NCI-H2196 (cell line): Measurements from ENCODE around the gene CFAP92.
A peak's percentile ranks its signal among the peaks of the same experiment; 100 is the strongest.

Source experiments
- DNase-seq: peaks from one replicate; lab custom pipeline; 2025; ENCODE audit not compliant: unreplicated experiment; lab: John Stamatoyannopoulos, UW

Gene CFAP92

GRCh38 chr3:129007792-129008191, 13.9 kb upstream of the CFAP92 start:
- DNase-seq = no peak

- DNase-seq = no peak
These were observed 13.0 kb upstream of the CFAP92 start for GRCh38 chr3:129006864-129007263.

DNA sequence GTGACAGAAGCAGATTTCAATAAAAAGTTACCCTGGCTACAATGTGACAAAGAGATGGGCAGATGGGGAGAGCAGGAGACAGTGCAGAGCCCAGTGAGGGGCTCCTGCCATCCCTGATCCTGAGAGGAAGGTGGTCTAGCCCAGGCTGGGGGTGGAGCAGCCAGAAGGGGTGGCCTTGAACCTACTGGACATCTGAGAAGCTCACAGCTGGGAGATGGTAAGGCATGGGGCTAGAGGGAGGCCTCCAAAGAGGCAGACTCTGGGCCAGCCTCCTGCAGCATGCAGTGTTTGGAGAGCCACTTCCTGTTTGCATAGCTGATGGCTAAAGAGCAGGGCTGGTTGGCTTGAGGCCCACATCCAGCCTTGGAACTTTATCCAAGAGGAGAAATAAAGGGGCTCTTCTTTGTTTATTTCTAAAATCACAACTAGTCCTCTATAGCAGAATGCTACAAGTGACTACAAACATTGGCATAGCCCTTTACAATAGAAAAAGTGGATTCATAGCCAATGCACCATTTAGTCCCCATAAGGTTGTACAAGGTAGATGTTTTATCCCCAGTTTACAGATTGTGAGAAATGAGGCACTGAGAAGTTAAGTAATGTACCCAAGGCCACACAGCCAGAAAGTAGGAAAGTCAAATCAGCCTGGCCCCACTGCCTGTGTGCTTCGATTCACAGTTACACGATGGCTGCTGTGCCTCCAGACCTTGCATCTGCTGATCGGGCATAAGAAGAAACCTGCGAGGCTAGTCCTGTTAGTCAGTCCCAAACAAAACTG, 11.8 kb upstream of the CFAP92 start:
- peak; percentile 77 for DNase-seq

GRCh38 chr3:129004639-129005295, 10.9 kb upstream of the CFAP92 start:
- DNase-seq = peak; percentile 27

DNA sequence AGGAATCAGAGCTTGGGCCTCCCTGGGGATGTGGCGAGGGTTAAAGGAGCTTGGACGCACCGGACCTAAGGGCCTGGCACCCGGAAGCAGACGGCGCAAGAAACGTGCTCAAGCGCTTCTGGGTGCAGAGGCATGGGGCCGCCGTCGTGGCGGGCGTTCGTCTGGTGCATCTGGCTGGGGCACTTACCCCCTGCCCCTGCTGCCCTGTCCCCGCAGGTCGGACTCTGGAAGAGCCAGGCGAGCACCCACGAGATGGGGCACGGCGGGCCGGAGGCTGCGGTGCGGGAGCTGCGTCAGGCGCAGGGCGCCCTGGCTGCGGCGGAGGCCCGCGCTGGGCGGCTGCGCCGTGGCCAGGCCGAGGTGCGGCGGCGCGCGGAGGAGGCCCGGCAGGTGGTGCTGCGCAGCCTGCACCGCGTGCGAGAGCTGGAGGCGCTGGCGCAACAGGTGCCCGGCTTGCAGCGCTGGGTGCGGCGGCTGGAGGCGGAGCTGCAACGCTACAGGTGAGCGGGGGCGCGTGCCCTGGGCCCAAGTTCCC, 9.8 kb upstream of the CFAP92 start:
- DNase-seq = peak; percentile 59

GRCh38 chr3:129002573-129003569, 9.0 kb upstream of the CFAP92 start:
- DNase-seq = no peak

- DNase-seq = peak; percentile 57
These were observed 8.1 kb upstream of the CFAP92 start for GRCh38 chr3:129001806-129002572.

DNA sequence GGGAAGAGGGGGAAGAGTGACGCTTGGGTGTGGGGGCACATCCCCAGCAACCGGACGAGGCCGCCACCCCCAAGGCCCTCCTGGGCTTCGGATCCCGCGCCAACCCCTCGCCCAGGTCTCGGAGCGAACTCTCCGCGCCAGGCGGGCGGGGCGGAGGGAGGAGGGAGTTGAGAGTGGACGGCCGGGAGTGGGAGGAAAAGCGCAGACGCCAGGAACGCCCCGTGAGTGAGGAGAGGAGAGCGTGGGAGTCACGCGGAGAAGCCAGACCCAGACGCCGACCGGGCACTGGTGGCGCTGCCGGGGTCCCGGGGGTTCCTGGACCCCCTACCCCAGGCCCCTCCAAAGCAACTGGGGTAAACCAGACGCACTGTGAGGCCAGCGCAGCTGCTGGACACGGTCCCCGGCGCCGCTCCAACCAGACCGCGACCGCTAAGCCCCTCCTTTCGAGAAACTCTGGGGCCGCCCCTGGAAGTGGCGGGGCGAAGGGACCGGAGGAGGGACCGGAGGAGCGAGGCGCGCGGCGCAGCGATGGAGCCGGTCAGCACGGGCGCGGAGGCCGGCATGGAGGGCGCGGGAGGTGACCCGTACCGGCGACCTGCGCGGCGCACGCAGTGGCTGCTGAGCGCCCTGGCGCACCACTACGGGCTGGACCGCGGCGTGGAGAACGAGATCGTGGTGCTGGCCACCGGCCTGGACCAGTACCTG, 7.4 kb upstream of the CFAP92 start, which contains the start of gene EFCC1:
Gene EFCC1, plus strand, starts transcription at position 204 of the 705 bp plus-strand sequence. Its CDS starts 325 bp downstream, at position 529.
- DNase-seq = peak; percentile 53

DNA sequence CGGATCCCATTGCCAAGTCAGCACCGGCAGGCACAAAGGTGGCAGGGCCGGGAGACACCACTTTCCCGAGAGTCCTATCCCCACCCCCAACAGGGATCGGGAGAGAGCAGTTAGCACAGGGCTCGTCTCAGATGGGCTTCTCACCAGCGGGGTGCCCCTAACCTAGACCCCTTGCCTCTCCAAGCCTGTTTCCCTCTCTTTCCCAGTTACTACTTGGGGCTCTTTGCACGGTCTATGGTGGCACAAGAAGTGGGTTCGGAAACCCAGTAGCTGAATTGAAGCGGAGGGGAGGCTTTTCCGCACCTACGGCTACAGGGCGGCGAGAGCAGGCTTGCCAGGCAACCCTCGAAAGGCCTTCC, 6.8 kb upstream of the CFAP92 start:
- DNase-seq = no peak

DNA sequence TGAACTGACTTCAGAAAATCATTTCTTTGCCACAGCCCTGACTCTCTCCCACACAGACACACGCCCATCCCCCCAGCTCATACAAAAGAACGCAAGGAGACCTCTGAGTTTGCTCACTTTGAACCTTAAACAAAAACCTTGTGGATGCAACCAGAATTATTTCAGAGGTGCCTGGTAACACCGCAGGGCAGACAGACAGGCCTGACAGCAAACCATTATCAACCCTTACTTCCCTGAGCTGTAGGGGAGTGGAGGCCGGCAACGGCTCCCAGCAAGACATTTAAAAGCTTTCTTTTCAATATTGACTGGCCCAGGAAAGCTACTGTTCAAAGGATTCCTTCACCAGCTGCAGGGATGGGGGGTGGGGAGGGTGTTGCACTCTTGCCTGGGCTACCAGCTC, 5.2 kb upstream of the CFAP92 start:
- no peak for DNase-seq

- DNase-seq = no peak
These were observed 4.7 kb upstream of the CFAP92 start for GRCh38 chr3:128998561-128998960.

- no peak for DNase-seq
These were observed 3.7 kb upstream of the CFAP92 start for GRCh38 chr3:128997486-128998133.

DNA sequence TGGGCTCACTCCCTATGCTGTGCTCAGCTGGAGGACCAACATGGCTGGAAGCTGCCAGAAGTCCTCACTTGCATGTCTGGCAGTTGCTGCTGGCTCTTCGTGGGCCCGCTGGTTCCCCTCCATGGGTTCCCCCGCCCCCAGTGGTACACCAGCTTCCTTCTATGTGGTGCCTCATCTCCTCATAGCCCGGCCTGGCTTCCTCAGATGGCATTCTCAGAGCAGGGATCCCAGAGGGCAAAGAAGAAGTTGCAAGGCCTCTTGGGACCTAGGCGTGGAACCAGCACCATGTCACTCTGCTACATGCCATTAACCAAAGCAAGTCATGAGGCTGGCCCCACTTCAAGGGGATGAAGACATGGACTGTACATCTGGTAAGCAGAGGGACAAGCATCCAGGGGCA, 2.9 kb upstream of the CFAP92 start:
- no peak for DNase-seq

DNA sequence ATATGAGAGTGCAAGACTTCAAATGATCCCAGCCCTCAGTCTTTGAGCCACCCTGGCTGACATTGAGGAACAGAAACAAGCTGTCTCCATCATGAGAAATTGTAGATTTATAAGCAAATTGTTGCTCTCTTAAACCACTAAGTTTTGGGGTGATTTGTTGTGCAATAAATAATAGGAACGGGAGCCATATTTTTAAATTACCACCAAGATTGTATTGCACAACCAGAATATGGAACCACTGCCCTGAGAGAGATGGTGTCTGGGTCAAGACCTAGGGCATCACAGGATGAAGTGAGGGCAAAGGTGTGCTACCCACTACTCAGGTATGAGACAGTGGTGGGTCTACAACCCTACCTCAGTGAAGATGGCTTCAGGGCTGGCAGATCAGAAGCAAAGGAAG, 2.3 kb upstream of the CFAP92 start:
- DNase-seq = no peak

- no peak for DNase-seq
These were observed 1.9 kb upstream of the CFAP92 start for GRCh38 chr3:128995737-128996136.

GRCh38 chr3:128994581-128995546, 988 bp upstream of the CFAP92 start:
- no peak for DNase-seq

DNA sequence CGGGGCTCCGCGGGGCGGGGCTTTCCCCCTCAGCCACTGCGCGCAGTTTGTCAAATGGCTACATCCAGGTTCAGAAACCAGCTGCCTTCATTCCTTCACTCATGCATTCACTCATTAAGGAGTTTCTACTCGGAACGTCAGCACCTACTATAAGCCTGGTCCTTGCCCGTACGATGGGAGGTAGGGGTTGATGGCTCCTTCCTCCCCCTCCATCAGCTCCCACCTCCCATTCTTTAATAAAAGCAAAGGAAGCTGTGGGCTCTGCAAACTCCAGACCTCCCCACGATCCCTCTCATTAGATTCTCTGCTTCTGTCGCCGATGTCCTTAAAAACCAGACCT, 267 bp upstream of the CFAP92 start:
- DNase-seq = no peak

DNA sequence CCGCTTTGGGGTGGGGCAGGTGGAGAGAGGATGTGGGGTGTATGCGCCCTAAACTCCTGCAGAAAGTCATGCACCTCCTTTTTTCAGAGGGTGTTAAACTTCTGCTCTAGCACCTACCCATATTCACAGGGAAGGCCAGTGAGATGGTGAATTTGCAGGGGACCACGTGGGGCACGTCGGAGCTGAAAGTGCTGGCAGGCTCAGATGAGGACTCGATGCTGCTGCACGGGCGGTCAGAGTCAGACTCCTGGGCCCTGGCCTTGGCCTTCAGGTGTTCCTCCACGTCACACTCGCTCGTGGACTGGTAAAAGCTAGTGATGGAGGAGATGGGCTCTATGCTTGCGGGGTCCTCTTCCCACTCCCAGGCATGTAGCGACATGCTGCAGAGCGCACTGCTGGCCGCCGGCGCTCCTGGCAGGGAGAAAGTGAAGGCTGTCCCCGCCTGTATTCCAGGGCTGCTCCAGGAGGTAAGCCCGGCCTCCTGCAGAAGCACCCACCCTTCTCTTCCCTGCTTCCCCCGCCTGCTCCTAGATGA, 883 bp downstream of the CFAP92 start:
- no peak for DNase-seq
